ENCODE results near the gene TRPM3.

DNA sequence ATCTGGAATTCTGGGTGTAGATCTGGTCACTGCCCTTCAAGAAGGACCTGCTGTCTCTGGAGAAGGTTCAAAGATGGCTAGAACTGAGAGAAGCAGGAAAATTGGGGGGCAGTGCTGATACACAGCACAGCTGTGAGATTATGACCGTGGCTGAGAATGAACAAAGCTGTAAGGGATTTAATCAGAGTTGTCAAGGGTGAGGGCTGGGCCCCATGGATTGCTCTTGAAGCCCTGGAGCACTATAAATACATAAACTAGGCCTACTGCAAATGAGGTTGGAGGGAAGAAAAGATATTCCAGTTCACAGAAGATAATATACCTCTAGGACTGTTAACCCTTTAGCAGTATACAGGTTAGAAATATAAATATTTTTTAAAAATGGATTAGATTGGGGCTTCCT, 620.6 kb downstream of the TRPM3 start:
- TF ChIP-seq POLR2A (IDR thresholded peaks at IDR 0.05), result no peak
- TF ChIP-seq, protein P1, sequence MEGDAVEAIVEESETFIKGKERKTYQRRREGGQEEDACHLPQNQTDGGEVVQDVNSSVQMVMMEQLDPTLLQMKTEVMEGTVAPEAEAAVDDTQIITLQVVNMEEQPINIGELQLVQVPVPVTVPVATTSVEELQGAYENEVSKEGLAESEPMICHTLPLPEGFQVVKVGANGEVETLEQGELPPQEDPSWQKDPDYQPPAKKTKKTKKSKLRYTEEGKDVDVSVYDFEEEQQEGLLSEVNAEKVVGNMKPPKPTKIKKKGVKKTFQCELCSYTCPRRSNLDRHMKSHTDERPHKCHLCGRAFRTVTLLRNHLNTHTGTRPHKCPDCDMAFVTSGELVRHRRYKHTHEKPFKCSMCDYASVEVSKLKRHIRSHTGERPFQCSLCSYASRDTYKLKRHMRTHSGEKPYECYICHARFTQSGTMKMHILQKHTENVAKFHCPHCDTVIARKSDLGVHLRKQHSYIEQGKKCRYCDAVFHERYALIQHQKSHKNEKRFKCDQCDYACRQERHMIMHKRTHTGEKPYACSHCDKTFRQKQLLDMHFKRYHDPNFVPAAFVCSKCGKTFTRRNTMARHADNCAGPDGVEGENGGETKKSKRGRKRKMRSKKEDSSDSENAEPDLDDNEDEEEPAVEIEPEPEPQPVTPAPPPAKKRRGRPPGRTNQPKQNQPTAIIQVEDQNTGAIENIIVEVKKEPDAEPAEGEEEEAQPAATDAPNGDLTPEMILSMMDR (IDR thresholded peaks at IDR 0.05), result no peak
